KMS-11 (cell line): Measurements from ENCODE around the gene LRRC27.

Experiments
- H2AFZ ChIP-seq: fragments of 200-600 bp; sonication (generic); 2 replicates; pipeline ENCODE4 v1.6.1; 2016; ENCODE audit warnings: antibody characterized with exemption, mixed run types, low read depth
- H3K27ac ChIP-seq: fragments of 200-600 bp; sonication (generic); 2 replicates; pipeline ENCODE4 v1.6.1; 2016; ENCODE audit warnings: mild to moderate bottlenecking, mixed run types
- H3K27me3 ChIP-seq: fragments of 200-600 bp; sonication (generic); 2 replicates; pipeline ENCODE4 v1.6.1; 2017; ENCODE audit warnings: mild to moderate bottlenecking, low read depth, mixed run types, moderate library complexity; ENCODE audit not compliant: insufficient read depth
- H3K36me3 ChIP-seq: fragments of 200-600 bp; sonication (generic); 2 replicates; pipeline ENCODE4 v1.6.1; 2017; ENCODE audit warnings: mild to moderate bottlenecking, mixed run types; ENCODE audit not compliant: insufficient read depth
- H3K4me1 ChIP-seq: fragments of 200-600 bp; sonication (generic); 2 replicates; pipeline ENCODE4 v1.6.1; 2016; ENCODE audit warnings: mild to moderate bottlenecking, low read depth, mixed run types; ENCODE audit not compliant: poor library complexity, severe bottlenecking
- H3K4me2 ChIP-seq: fragments of 200-600 bp; sonication (generic); 2 replicates; pipeline ENCODE4 v1.7.0; 2016; ENCODE audit warnings: mild to moderate bottlenecking, mixed run types
- H3K4me3 ChIP-seq: fragments of 200-600 bp; sonication (generic); IDR thresholded peaks from 2 replicates; pipeline ENCODE4 v1.6.1; 2017; ENCODE audit warnings: low read depth, low read length, mixed read lengths; ENCODE audit not compliant: insufficient read depth
- H3K79me2 ChIP-seq: fragments of 200-600 bp; sonication (generic); 2 replicates; pipeline ENCODE4 v1.6.1; 2016; ENCODE audit warnings: low read depth, mixed run types; ENCODE audit not compliant: insufficient read depth
- H3K9ac ChIP-seq: fragments of 200-600 bp; sonication (generic); 2 replicates; pipeline ENCODE4 v1.6.1; 2016; ENCODE audit warnings: mild to moderate bottlenecking, mixed run types
- H4K20me1 ChIP-seq: fragments of 200-600 bp; sonication (generic); 2 replicates; pipeline ENCODE4 v1.6.1; 2016; ENCODE audit warnings: mild to moderate bottlenecking, mixed run types; ENCODE audit not compliant: insufficient read depth
- CTCF ChIP-seq: fragments of 200-600 bp; sonication (generic); conservative IDR thresholded peaks from 2 replicates; pipeline ENCODE4 v1.6.1; 2017; ENCODE audit warnings: low read depth, mild to moderate bottlenecking, antibody characterized with exemption, low read length, moderate library complexity, mixed read lengths

Gene LRRC27

GRCh38 chr10:132419538-132420468 lies 87.8 kb downstream of the LRRC27 start:
- Histone ChIP-seq H3K9ac (no peak overlapping the region), H4K20me1 (no peaks in the 10 kb centered on the region), H3K4me2 (peak overlapping the region; percentile 100; the same call in 1 of the 2 replicates), H3K4me1 (peaks cover 64% of the 10 kb centered on the region), H3K79me2 (no peaks in the 10 kb centered on the region), H3K27ac (peak overlapping the region; percentile 100), H3K27me3 (no peaks in the 10 kb centered on the region), H3K36me3 (no peaks in the 10 kb centered on the region), H3K4me3 (no peak overlapping the region), H2AFZ (no peak overlapping the region)
- no peak for TF ChIP-seq CTCF

- H2AFZ ChIP-seq: no peak overlapping the region
- no peaks in the 10 kb centered on the region for H3K27me3 ChIP-seq
- H3K79me2 ChIP-seq: no peaks in the 10 kb centered on the region
- H3K4me2 ChIP-seq: peak overlapping the region; percentile 100
- no peak overlapping the region for H3K4me3 ChIP-seq
- H3K9ac ChIP-seq: peak overlapping the region; percentile 91; the same call in 1 of the 2 replicates
- TF ChIP-seq CTCF: no peak
- peaks cover 64% of the 10 kb centered on the region for H3K4me1 ChIP-seq
- peak overlapping the region; percentile 100 for H3K27ac ChIP-seq
- H4K20me1 ChIP-seq: no peaks in the 10 kb centered on the region
- no peaks in the 10 kb centered on the region for H3K36me3 ChIP-seq
Observed at GRCh38 chr10:132420469-132420980, 88.5 kb downstream of the LRRC27 start.

- Histone ChIP-seq H3K9ac (peak overlapping the region; percentile 91), H3K79me2 (no peaks in the 10 kb centered on the region), H3K27me3 (no peaks in the 10 kb centered on the region), H4K20me1 (no peaks in the 10 kb centered on the region), H3K4me1 (peaks cover 64% of the 10 kb centered on the region), H3K27ac (peak overlapping the region; percentile 100), H3K36me3 (no peaks in the 10 kb centered on the region), H3K4me3 (no peak overlapping the region), H3K4me2 (peak overlapping the region; percentile 100), H2AFZ (peak overlapping the region; percentile 34; the same call in 1 of the 2 replicates)
- no peak for TF ChIP-seq CTCF
Observed at GRCh38 chr10:132420981-132421846, 89.2 kb downstream of the LRRC27 start.
